Calu3 (cell line): ENCODE results near the gene IL17C. TPM values are rescaled to one million over a fixed set of nuclear protein-coding genes. Genes with fewer than 3 reads are reported as not detected.

Experiments
- Bru-seq: library from RNA; stranded (reverse); fragments of 400-500 nt; gene quantifications from one replicate; lab custom pipeline; 2021; lab: Mats Ljungman, UMichigan
- BruChase-seq, 2 experiments: library from RNA; stranded (reverse); fragments of 400-500 nt; gene quantifications; one replicate each; lab custom pipeline; 2021; lab: Mats Ljungman, UMichigan
- BruUV-seq: library from RNA; stranded (reverse); fragments of 400-500 nt; replicated peaks from 2 replicates; lab custom pipeline; 2021; lab: Mats Ljungman, UMichigan
- CTCF ChIA-PET: fragments of 300-600 bp; sonication (Branson Sonifier 250); formaldehyde crosslinking; loops from one replicate; lab custom pipeline; 2022; ENCODE audit warnings: antibody characterized with exemption; lab: Charles Lee
- DNase-seq: peaks from one replicate; pipeline ENCODE4 v3.0.0; 2022
- H3K27ac Mint-ChIP-seq: one replicate; pipeline ENCODE4 v1.8.0; 2022; ENCODE audit warnings: mixed read lengths; ENCODE audit not compliant: unreplicated experiment
- H3K27me3 Mint-ChIP-seq: one replicate; pipeline ENCODE4 v1.8.0; 2022; ENCODE audit warnings: mixed read lengths; ENCODE audit not compliant: unreplicated experiment
- H3K36me3 Mint-ChIP-seq: one replicate; pipeline ENCODE4 v1.8.0; 2022; ENCODE audit warnings: mild to moderate bottlenecking, moderate library complexity, mixed read lengths; ENCODE audit not compliant: insufficient read depth, unreplicated experiment
- H3K4me1 Mint-ChIP-seq: one replicate; pipeline ENCODE4 v1.8.0; 2022; ENCODE audit warnings: mild to moderate bottlenecking, low read depth, mixed read lengths; ENCODE audit not compliant: unreplicated experiment
- H3K4me3 Mint-ChIP-seq: one replicate; pipeline ENCODE4 v1.8.0; 2022; ENCODE audit warnings: mild to moderate bottlenecking, low read depth, moderate library complexity, mixed read lengths; ENCODE audit not compliant: unreplicated experiment
- H3K9me3 Mint-ChIP-seq: one replicate; pipeline ENCODE4 v1.8.0; 2022; ENCODE audit warnings: low read depth, mixed read lengths; ENCODE audit not compliant: unreplicated experiment
- CTCF ChIP-seq: fragments of 200-600 bp; IDR thresholded peaks from one replicate; pipeline ENCODE4 v1.8.0; 2022; ENCODE audit warnings: antibody characterized with exemption; ENCODE audit not compliant: unreplicated experiment
- intact Hi-C: fragments of 100-400 bp; cut with micrococcal nuclease; formaldehyde crosslinking; loops from one replicate; pipeline ENCODE4 v1.10.0; 2022; ENCODE audit not compliant: unreplicated experiment
- long read RNA-seq: library from polyadenylated mRNA; stranded (forward); transcript quantifications from one replicate; pipeline ENCODE4 v2.0.0, GENCODE V29; 2022
- total RNA-seq: library from RNA; stranded (reverse); gene quantifications from 2 replicates; pipeline ENCODE4 v1.2.3, GENCODE V29; 2022

The IL17C gene
- total RNA-seq (not detected in 2 replicates), Bru-seq, nascent RNA (percentile 21 among the genes with signal in this experiment), BruChase-seq, experiment 1, labeled RNA remaining after a 6-hour chase (percentile 17 among the genes with signal in this experiment), BruChase-seq, experiment 2, labeled RNA remaining after a 2-hour chase (not detected)
- long read RNA-seq, result 0 reads

- Mint-ChIP-seq H3K4me1 (peaks cover 21% of the 10 kb centered on the region), H3K36me3 (peaks cover 75% of the 10 kb centered on the region), H3K4me3 (peak within 1 kb of the TSS; percentile 54), H3K27ac (no peak within 1 kb of the TSS), H3K9me3 (no peaks in the 10 kb centered on the region), H3K27me3 (peaks cover 42% of the 10 kb centered on the region)
- DNase-seq, result peak; percentile 61
- no TSS peak for BruUV-seq
- no peak for TF ChIP-seq CTCF
- intact Hi-C loops, result no loop called here
- CTCF ChIA-PET, result interaction anchor here (0.8 to 1.4 kb wide), 3 partner anchors 12 to 24 kb away, joined by 3 to 4 read pairs (median 3); partner anchors contain the start of gene CYBA
Observed at GRCh38 chr16:88638323-88639230, at the start of gene IL17C. IL17C (plus strand) TSS chr16:88638572; CDS start chr16:88638642, 70 bp downstream.

GRCh38 chr16:88588754-88589153 is 49.6 kb upstream of the IL17C start:
- Mint-ChIP-seq H3K27me3 (no peaks in the 10 kb centered on the region), H3K4me3 (no peak overlapping the region), H3K9me3 (no peaks in the 10 kb centered on the region), H3K36me3 (peaks cover 18% of the 10 kb centered on the region), H3K4me1 (no peaks in the 10 kb centered on the region), H3K27ac (no peak overlapping the region)
- DNase-seq, result no peak
- no TSS peak for BruUV-seq
- intact Hi-C loops, result no loop called here
- no peak for TF ChIP-seq CTCF
- CTCF ChIA-PET, result no interaction called here

- Mint-ChIP-seq H3K4me3 (no peak overlapping the region), H3K9me3 (no peaks in the 10 kb centered on the region), H3K36me3 (peaks cover 20% of the 10 kb centered on the region), H3K4me1 (no peaks in the 10 kb centered on the region), H3K27me3 (no peaks in the 10 kb centered on the region), H3K27ac (no peak overlapping the region)
- DNase-seq, result no peak
- TF ChIP-seq CTCF, result no peak
- CTCF ChIA-PET, result no interaction called here
- BruUV-seq, result no TSS peak
- intact Hi-C loops, result no loop called here
Observed at GRCh38 chr16:88589441-88589840, 48.9 kb upstream of the IL17C start.

GRCh38 chr16:88591577-88592021 is 46.8 kb upstream of the IL17C start:
- Mint-ChIP-seq H3K4me1 (no peaks in the 10 kb centered on the region), H3K9me3 (no peaks in the 10 kb centered on the region), H3K4me3 (no peak overlapping the region), H3K27ac (no peak overlapping the region), H3K36me3 (peaks cover 32% of the 10 kb centered on the region), H3K27me3 (no peaks in the 10 kb centered on the region)
- no peak for TF ChIP-seq CTCF
- intact Hi-C loops, result no loop called here
- BruUV-seq, result no TSS peak
- no peak for DNase-seq
- CTCF ChIA-PET, result interaction anchor here (1.1 kb wide), 1 partner anchor 24 kb away, joined by 7 read pairs; no protein-coding TSS in a partner anchor
